H1 (cell line): Measurements from ENCODE around the gene HOXD11. TPM values are rescaled to one million over a fixed set of nuclear protein-coding genes. Genes with fewer than 3 reads are reported as not detected.

Experiments used
- CBX8 ChIP-seq: fragments of 300-800, 300-1000 bp; sonication (generic); IDR thresholded peaks from 2 replicates; pipeline ENCODE4 v1.7.1; 2016; ENCODE audit warnings: low read depth, low read length, borderline replicate concordance
- HDAC2 ChIP-seq, 2 experiments: fragments of 300-600 bp in 1 of 2; sonication (generic) in 1 of 2; IDR thresholded peaks; 2 replicates each; pipeline ENCODE4 v1.6.1; 2011 to 2012; ENCODE audit warnings: low read depth in 2 of 2, low read length in 2 of 2, mild to moderate bottlenecking in 2 of 2, moderate library complexity in 2 of 2, borderline replicate concordance in 1 of 2, inconsistent platforms in 1 of 2
- KDM4A ChIP-seq: IDR thresholded peaks from one replicate; pipeline ENCODE4 v1.7.1; 2012; ENCODE audit warnings: low read depth, mild to moderate bottlenecking, moderate library complexity, low read length, inconsistent platforms; ENCODE audit not compliant: severe bottlenecking
- polyA plus RNA-seq, 7 experiments: library from polyadenylated mRNA; depleted of rRNA in 3 of 7; stranded (reverse) in 5 of 7; unstranded in 2 of 7; fragments of >200 nt in 5 of 7; fragments of 200-250 nt in 2 of 7; gene quantifications; 1 replicate in 5 of 7; 2 replicates in 1 of 7; 4 replicates in 1 of 7; pipeline versions ENCODE4 v1.2.1 to v1.2.3, GENCODE V29; 2011 to 2013; ENCODE audit warnings: missing spikeins in 2 of 7, mixed read lengths in 2 of 7
- total RNA-seq: library from RNA; stranded (reverse); fragmentation: NEBNext Ultra II Directional; extraction: Animal tissue kit (Norgen Biotek cat#: 25700); gene quantifications from 2 replicates; pipeline ENCODE4 v1.2.1, GENCODE V29; 2021

HOXD11 gene
- total and polyA plus RNA-seq, 2 of the 8 experiments (the other 6 are each of a cell fraction or from before 2014, with no cell fraction given), result not detected

- no peak for TF ChIP-seq KDM4A
- peak; percentile 70; the same call in 1 of the 2 replicates for TF ChIP-seq CBX8
- no peak for TF ChIP-seq HDAC2 (IDR thresholded peaks at IDR 0.05; ENCODE audit: borderline replicate concordance in 1 of 2, low read depth in 2 of 2, low read length in 2 of 2)
- TF ChIP-seq, all 59 proteins: peak for 6
These were observed 28.4 kb upstream of the HOXD11 start (continued) for GRCh38 chr2:176078541-176079284.
